ENCODE results near the gene ZC2HC1B.

ZC2HC1B gene

DNA sequence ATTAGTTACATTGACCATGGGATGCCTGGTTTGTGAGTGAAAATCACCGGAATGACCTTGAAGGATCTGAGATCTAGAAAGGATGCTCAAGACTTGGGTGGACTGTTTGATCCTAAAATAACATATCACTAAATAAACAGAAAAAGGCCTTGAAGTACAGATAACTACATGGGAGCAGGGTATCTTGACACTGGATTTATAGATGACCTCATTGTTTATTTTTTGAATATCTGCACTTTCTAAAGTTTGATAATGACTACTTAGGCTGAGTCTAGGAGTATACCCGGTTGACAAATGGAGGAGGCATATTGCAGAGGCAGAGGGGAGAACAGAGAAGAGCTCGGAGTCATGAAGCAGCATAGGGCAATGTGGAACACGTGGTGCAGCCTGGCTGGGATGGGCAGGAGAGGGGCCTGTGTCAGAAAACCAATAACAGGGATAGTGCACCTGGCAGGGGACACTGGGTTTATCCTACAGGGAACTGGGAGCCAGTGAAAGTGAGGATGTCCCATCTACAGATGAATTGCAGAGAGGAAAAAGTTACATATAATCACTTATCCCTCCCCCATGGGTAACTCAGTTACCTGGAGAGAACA is 93.5 kb downstream of the ZC2HC1B start:
- DNase-seq (ENCODE audit: extremely low spot score, insufficient read length, low read depth) (no peak), FAIRE-seq (no peak)

DNA sequence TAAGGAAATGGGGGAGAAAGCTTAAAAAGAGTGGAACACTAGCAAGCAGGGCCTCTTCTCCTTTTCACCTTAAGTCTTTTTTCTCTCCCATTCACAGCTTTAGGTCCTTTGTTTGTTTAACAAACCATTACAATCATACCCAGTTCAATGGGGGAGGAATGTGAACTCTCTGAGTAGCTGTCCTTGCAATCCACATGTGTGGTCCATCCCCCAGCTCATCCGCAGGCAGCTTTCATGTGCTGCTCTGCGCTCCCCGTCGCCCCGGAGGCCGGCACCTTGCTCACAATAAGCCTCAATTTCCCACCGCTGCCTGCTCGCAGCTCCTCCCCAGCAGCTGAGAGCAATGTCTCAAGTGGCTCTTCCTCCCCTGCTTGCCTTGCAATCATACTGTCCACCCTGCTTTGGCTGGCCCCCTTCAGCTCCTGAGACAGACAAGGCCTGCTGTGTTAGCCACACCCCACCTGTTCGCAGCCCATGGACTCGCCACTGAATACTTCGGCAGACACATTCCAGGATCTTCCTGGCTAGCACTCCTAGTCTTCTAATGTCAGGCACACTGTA is 94.6 kb downstream of the ZC2HC1B start:
- FAIRE-seq (no peak), DNase-seq (ENCODE audit: extremely low spot score, insufficient read length, low read depth) (no peak)

DNA sequence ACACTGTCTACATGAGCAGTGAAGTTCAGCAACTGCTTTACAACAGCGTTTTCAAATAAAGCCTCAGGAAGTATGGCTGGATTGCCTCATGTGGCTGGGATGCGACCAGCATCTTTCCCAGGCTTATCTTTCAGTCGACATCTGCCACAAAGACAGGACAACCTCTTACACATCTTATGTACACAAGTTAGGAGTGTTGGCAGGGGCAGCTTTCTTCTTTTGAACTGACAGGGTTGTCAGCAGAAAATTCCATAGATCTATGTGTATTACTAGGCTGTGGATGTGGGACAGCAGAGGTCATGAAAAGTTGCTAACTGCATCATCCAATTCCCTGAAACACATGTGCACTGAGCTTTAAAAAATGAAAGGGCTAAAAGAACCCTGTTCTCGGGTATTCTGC is 95.7 kb downstream of the ZC2HC1B start:
- DNase-seq (ENCODE audit: extremely low spot score, insufficient read length, low read depth) = no peak
- no peak for FAIRE-seq

DNA sequence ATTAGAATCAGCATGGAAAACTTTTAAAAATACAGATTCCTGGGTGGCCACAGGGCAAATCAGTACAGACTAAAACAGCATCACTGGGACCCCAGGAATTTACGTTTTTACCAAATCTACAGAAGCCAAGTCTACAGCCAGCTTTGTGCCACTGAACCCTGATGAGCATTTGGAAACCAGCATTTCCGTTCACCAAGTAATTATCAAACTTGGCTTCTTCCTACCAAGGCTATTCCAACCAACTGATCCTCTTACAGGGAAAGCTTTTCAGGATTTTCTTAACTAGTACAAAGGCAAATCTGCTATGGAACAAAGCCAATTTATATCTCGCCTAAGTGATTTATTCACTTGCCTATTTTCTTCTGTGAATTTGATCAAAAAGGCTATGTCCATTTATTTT is 96.8 kb downstream of the ZC2HC1B start:
- no peak for FAIRE-seq
- DNase-seq (ENCODE audit: extremely low spot score, insufficient read length, low read depth) = no peak

DNA sequence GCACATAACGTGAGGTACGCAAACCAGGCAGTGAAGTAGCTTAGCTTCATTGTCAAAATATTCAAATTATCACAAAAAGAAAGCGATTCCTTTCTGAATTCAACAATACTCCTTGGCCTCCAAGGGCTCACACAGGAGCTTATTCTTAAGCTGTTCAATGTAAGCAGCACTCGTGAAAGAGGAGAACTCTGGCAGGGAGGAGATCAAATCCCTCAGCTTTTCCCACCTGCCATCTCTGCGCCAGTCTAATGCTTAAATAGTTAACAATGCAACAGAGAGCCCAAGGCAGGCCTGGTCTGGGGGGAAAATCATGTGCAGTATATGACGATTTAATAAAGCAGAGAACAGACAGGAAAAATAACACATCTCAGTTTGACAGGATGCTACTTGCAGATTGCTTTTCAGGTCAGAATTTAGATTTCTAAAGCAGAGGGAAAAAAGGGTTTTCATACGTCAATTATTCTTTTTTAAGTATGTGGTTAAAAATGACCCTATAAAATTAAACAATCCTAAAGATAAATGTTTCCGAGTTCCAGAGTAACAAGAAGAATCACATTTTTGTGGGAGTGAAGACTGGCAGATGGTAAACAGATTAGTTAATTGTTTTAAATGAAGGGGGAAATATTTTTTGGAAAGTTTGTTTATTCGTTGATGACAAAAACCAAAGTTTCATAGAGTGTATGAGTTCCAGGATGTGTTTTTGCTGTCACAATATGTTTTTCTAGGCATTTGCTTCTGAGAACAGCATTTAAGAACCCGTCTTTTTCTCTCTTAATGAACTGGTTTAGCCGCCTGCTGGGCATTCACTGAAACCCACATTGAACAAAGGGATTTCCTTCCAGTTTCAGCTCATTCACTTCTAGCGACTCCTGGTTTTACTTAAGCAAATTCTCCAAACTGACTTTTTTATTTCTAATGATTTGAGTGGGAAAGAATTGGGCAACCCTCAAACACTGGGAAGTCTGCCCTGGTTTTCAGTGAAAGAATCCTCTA is 97.9 kb downstream of the ZC2HC1B start:
- DNase-seq (ENCODE audit: extremely low spot score, insufficient read length, low read depth) (no peak), FAIRE-seq (no peak)

DNA sequence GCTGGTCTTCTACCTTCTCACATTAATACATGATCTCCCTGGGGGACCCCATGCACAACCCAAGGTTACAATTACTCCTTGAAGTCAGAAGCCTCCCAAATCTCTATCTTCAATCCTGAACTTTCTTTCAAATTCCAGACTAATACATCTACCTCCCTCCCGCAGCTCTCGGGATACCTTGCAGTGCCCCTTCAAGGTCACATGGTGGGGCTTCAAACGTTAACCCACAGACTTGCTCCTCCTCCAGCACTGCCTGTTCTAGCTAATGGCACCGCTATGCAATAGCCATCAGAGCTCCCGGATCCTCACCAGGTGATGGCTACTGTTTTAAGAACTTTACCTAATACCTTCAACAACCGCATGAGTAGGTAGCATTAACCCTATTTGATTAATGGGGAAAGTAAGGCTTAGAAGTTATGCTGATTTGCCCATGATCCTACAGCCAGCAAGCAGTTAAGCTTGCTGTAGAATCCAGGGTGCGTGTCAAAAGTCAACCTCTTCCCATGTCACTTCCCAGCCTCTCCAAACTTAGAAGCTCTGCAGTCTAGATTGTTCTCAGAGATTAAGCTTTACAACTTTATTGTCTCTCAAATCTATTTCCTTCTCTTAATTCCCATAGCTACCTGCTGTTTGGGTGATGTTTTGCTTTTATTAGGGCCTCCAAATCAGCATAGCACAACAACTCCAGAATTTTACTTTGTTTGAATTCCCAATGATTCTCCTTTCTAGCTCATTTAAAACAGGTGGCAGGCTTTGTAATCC is 99.1 kb downstream of the ZC2HC1B start:
- FAIRE-seq = no peak
- no peak for DNase-seq (ENCODE audit: extremely low spot score, insufficient read length, low read depth)

DNA sequence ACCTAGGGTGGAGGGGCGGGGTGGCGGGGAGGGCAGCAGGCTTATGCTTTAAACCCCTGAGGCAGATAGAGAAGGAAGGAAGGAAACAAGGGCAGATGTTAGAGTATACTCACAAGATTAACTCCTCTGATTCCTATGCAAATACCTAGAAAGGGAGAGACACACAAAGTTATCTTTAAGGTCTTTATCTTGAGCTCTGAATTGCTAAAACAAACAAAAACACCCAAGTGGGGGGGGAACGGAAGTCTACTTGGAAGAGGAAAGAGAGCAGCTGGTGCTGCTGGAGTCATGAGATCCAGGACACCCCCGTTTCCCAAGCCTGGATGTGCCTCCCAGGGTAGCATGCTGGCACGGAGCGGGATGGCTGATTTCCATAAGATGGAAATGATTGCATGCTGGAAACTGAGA is 100.4 kb downstream of the ZC2HC1B start:
- FAIRE-seq = no peak
- no peak for DNase-seq (ENCODE audit: extremely low spot score, insufficient read length, low read depth)

DNA sequence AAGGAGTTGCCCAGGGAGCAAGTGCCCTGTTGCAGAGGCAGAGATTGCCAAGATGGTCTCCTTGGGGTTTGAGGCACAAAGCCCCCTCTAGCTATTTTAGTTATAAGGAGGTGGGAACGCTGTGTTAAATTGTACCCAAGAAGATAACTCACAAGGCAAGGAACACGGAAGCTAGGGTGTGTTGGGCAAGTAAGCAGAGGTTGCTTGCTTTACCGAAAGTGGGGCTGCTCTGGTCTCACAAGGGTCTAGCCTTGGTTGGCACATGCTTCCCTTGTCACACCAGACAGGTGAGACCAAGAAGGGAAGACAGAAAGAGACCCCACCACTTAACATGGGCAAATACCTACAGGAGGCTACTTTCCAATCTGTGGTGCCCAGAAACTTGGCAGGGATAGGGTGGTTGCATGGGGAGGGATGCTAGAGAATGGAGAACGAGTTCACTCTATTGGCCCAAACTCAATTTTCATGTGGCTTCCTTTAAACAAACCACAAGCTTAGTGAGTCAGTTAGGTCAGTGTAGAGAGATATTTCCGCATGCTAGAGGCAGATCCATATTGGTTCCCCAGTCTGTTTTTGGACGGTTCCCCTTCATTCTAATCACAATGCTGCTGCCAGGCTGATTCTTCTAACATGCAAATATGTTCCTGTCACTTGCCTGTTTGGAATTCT is 101.4 kb downstream of the ZC2HC1B start:
- FAIRE-seq (no peak), DNase-seq (ENCODE audit: extremely low spot score, insufficient read length, low read depth) (no peak)

DNA sequence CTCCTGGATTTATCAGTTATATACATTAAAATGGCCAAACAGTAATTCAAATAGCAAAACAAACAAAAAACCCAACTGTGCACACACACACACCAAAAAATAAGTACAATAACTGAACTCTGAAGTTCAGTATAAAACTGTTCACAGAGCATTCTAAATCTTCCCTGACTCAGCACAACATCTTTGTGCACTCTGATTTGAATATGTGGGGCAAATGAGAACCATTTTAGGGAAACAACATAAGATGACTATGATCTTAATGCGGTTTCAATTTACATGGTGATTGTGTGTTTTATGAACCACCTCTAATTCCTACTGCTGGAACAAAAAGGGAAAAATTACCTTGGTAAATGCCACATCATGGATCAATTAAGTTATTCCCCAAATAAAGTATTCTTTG is 102.0 kb downstream of the ZC2HC1B start:
- FAIRE-seq (no peak), DNase-seq (ENCODE audit: extremely low spot score, insufficient read length, low read depth) (no peak)

DNA sequence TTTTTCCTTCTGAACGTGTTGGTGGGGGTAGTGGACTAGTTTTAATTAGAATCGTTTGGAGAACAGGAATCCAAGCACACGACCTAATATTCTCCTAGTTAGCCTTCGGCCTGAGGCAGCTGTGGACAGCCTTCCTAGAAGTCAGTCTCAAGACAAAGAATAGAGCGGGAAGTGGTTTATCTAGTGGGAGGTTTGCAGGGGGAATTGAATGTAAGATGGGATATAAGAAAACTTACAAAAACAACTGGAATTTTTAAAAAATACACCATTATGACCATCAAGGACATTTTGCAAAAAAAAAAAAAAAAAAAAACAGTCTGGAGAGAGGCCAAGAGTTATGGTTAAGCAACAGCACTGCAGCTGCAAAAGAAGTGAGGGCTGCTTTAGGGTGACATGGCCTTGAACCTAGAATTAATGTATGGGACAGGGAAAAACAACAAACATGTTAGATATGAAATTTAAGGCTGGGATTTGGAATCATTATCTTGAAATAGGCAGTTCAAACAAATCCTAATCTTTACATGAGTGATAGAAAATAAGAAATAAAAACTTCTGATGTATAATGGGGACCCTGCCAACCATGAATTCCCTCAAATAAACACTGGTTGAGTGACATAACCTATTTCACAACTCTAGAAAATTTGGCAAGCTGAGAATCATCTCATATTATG is 103.6 kb downstream of the ZC2HC1B start:
- FAIRE-seq = no peak

DNA sequence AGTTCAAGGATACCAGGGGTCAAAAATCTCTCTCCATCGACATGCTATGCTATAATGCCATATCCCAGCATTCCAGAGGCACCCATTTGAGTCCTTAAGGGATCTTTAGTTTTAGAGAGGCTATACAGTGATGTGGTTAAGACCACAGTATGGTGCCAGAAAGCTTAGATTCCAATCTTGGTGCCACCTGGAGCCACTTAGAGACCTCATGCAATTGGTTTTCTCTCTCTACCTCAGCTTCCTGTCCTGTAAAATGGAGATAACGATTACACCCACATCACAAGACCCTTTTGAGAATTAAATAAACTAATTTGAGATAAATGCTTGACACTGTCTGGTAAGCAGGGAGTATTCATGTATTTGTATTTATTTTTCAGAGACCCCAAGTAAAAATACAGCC is 104.8 kb downstream of the ZC2HC1B start:
- DNase-seq (ENCODE audit: extremely low spot score, insufficient read length, low read depth) = no peak
- no peak for FAIRE-seq

More for the DNA sequence above, 103.6 kb downstream of the ZC2HC1B start:
- no peak for DNase-seq (ENCODE audit: extremely low spot score, insufficient read length, low read depth)

DNA sequence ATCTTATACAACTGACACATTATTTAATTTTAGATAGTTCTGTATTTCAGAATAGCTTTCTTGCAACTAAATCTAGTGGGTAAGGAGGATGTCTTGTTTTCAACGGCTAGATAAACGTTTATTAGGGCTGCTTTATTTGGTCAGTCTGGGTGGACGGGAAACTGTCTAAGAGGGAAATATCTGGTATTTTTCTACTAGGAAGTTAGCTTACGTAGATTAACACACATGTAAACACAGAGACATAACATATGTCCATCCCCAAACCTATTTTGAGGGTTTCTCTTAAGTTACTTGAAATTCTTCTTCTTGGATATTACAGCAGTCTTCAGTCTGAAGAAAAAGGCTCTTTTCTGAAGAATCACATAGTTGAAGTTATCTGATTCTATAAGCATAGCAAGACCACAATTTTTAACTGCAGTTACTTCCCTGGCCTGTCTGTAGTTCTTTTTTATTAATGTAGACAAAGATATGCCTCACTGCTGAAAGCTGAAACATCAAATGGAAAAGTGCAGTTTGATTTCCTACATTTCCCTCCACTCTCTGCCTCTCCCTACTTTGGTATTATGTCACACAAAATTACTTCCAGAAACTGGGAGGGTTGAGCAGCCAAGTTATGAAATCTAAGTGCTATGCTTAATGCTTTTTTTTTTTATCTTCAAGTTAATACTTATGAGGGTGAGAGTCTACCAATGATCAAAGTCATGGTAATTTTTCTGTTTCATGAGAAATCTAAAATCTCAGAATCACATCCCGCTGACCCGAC is 106.4 kb downstream of the ZC2HC1B start:
- FAIRE-seq = no peak
- DNase-seq (ENCODE audit: extremely low spot score, insufficient read length, low read depth) = no peak

DNA sequence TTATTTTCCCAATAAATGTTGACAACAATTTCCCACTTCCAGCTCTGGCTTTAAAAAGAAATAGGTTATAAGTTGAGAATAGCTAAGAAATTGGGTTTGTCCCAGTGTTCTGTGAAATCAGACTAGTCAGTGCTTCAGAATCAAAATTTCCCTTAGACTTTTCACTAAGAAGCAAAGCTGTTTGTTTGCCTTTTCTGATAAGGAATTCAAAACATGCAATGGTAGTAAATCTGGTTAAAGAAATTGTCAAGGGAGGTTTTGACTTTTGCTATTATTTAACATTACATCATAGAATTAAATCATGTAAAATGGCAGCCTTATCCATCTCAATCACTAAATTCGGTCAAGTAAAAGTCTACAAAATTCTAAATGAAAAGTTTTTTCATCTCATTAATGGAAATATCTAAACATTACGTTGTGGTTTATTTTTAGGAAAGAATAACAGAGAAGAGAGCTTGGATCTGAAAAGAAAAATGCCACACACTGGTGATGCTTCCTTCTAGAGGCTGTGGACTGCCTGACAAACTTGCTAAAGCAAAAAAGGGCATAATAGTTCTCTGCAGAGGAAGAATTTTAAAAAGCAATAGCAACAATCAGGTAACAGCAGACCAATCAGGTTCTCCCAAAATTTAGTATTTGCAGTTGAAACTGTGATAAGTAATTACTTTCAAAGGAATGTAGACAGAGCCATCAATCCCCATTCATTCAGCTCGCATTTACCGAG is 107.4 kb downstream of the ZC2HC1B start:
- DNase-seq (ENCODE audit: extremely low spot score, insufficient read length, low read depth) = no peak
- FAIRE-seq = no peak

DNA sequence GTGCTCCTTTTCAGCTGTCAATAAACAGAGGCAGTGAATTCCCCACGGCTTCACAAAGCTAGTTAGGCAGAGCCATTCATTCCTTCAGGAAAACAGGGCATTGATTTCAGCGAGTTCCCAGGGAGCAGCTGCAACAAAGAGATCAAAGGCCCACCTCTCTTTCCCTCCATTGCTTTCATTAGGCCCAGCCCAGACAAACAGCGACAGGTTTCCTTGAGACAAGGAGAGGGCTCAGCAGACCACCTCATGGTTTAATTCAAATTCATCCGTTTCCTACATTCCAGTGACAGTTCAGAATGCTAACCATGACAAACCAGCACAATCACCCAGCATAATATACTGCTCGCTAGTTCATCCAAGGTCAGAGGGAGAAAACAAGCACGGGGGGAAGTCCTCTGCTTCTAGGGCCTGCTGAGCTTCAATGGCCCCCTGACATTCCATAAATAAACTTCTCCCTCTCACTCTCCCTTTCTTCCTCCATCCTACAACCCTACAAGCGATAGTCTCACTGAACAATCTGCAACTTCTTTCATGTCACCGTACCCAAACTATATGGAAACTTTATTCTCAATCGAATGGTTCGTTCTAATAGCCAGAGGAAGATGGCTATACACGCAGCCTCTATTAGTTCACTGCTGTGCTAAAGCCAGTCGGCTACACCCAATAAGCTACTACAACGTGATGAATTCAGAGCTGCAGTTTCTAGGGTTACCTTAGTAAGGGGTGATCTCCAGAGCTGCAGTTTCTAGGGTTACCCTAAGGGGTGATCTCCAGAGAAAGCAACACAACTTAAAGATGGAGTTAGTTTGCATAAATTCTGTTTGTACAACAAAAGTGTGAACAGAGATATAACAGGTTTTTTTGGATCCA is 109.1 kb downstream of the ZC2HC1B start:
- FAIRE-seq (no peak), DNase-seq (ENCODE audit: extremely low spot score, insufficient read length, low read depth) (no peak)

DNA sequence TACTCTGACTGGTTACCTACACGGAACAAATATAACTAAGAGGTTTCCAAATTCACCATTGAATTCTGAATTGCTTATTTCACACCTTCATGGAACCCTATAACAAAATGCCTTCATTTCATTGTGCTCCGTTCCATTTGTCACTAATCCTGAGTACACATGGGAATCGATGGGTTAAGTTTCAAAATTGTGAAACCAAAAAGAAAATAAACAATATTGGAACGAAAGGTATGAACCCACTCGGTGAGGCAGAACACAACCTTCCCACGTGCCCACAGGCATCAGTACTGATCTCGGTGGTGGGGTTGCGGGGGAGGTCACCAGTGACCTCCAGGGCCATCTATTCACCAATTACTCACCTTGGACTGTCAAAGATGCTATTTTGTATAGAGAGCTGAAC is 109.8 kb downstream of the ZC2HC1B start:
- DNase-seq (ENCODE audit: extremely low spot score, insufficient read length, low read depth) (no peak), FAIRE-seq (no peak)

DNA sequence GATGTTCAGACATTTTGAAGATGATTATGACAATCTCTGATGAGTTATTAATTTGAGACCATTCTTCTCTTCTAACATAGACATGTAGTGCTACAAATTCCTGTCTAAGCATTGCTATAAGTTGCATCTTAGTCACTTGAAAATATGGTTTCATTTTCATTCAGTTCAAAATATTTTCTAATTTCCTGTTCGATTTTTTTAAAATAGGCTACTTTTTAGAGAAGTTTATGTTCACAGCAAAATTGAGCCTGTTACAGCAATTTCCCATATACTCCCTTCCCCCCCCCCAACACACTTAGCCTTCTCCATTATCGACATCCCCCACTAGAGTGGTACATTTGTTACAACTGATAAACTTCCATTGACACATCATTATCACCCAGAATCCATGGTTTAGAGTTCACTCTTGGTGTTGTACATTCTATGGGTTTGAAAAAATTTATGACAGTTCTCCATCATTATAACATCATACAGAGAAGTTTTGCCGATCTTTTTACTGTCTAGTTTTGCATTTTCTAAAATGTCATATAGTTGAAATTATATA is 112.6 kb downstream of the ZC2HC1B start:
- FAIRE-seq (peak; percentile 49), DNase-seq (ENCODE audit: extremely low spot score, insufficient read length, low read depth) (no peak)

DNA sequence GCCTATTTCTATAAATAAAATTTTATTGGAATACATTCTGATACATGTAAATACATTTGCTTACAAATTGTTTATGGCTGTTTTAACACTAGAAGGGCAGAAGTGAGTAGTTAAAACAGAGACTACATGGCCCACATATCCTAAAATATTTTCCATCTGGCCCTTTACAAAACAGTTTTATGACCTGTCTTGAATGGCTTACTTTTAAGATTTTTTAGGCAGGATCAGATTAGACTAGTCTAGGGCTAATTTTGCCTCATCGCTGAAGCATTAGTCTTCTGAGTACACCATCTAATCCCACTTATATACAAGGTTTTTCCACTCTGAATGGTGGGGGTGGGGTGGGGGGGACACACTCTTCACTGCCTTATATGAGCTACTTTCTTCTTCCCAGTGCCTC is 116.6 kb downstream of the ZC2HC1B start:
- FAIRE-seq (no peak), DNase-seq (ENCODE audit: extremely low spot score, insufficient read length, low read depth) (no peak)

Measured in GM18507 (cell line).